GM10248 (cell line): ENCODE measurements around the gene PFKFB4.
"Not testable (repeated sequence)": the region's sequence is repeated elsewhere in the genome, so short reads cannot be mapped to it uniquely, and the experiment has no call there.

Experiments used
- CTCF ChIA-PET: fragments of 300-600 bp; sonication (Branson Sonifier 250); formaldehyde crosslinking; extraction: SDS; loops from one replicate; lab custom pipeline; 2021; ENCODE audit warnings: antibody characterized with exemption; lab: Yijun Ruan, JAX
- POLR2A ChIA-PET: fragments of 350-650 bp; sonication (Branson Sonifier 250); formaldehyde crosslinking; extraction: SDS; loops from one replicate; lab custom pipeline; 2020; ENCODE audit warnings: antibody characterized with exemption; lab: Yijun Ruan, JAX
- DNase-seq: peaks from one replicate; pipeline ENCODE4 v3.0.0; 2012; ENCODE audit errors: extremely low spot score
- CTCF ChIP-seq: IDR thresholded peaks from 2 replicates; pipeline ENCODE4 v1.5.1; 2012; ENCODE audit warnings: mild to moderate bottlenecking, low read depth; ENCODE audit errors: extremely low read depth, missing control alignments, control extremely low read depth

The PFKFB4 gene

GRCh38 chr3:48474619-48475018 is 82.0 kb downstream of the PFKFB4 start:
- DNase-seq = no peak
- ChIA-PET POLR2A (no interaction called here), CTCF (interaction anchor here (1.3 to 5.8 kb wide), 3 partner anchors 12 to 38 kb away, joined by 3 to 37 read pairs (median 10); no protein-coding TSS in a partner anchor)
- TF ChIP-seq CTCF = no peak

GRCh38 chr3:48474031-48474430 is 82.6 kb downstream of the PFKFB4 start:
- CTCF ChIA-PET = interaction anchor here (1.1 to 5.8 kb wide), 12 partner anchors 8 to 280 kb away, joined by 3 to 37 read pairs (median 5); partner anchors contain the start of genes ATRIP and PFKFB4

GRCh38 chr3:48473617-48473952 is 83.0 kb downstream of the PFKFB4 start:
- ChIA-PET CTCF (interaction anchor here (0.8 to 5.8 kb wide), 17 partner anchors 9 to 279 kb away, joined by 3 to 37 read pairs (median 5); partner anchors contain the start of genes ATRIP, PFKFB4 and SLC26A6), POLR2A (interaction anchor here (2.0 kb wide), 1 partner anchor 27 kb away, joined by 6 read pairs; the partner anchor contains the start of gene ATRIP)
- DNase-seq = no peak
- TF ChIP-seq CTCF = no peak

More at GRCh38 chr3:48474031-48474430, 82.6 kb downstream of the PFKFB4 start:
- POLR2A ChIA-PET = interaction anchor here (2.0 kb wide), 1 partner anchor 28 kb away, joined by 6 read pairs; the partner anchor contains the start of gene ATRIP
- DNase-seq = not testable (repeated sequence)

- peak; percentile 95 for DNase-seq
- CTCF ChIA-PET = interaction anchor here (0.8 to 5.8 kb wide), 18 partner anchors 9 to 279 kb away, joined by 3 to 37 read pairs (median 5); partner anchors contain the start of genes ATRIP, PFKFB4 and SLC26A6
- peak; percentile 24 for TF ChIP-seq CTCF
- POLR2A ChIA-PET = interaction anchor here (0.8 to 2.0 kb wide), 2 partner anchors 12 to 27 kb away, joined by 3 to 6 read pairs; partner anchors contain the start of gene ATRIP
These were observed 83.5 kb downstream of the PFKFB4 start for GRCh38 chr3:48472923-48473616.

- TF ChIP-seq CTCF = no peak
- POLR2A ChIA-PET = interaction anchor here (0.8 to 2.0 kb wide), 2 partner anchors 11 to 26 kb away, joined by 3 to 6 read pairs; partner anchors contain the start of gene ATRIP
- CTCF ChIA-PET = interaction anchor here (0.8 to 5.8 kb wide), 15 partner anchors 10 to 86 kb away, joined by 3 to 37 read pairs (median 6); partner anchors contain the start of gene ATRIP
These were observed 84.0 kb downstream of the PFKFB4 start for GRCh38 chr3:48472673-48472922.

GRCh38 chr3:48470286-48470685 is 86.3 kb downstream of the PFKFB4 start:
- ChIA-PET POLR2A (no interaction called here), CTCF (interaction anchor here (1.4 to 5.8 kb wide), 3 partner anchors 17 to 34 kb away, joined by 3 to 37 read pairs (median 4); partner anchors contain the start of gene ATRIP)
- DNase-seq = no peak
- TF ChIP-seq CTCF = no peak

More at GRCh38 chr3:48472673-48472922, 84.0 kb downstream of the PFKFB4 start:
- no peak for DNase-seq
